NCI-H1092 treated with DMSO at 0.1 percent for 48 hours (cell line): ENCODE results near the gene PEMT.

Experiments
- DNase-seq: peaks from one replicate; lab custom pipeline; 2025; lab: John Stamatoyannopoulos, UW

PEMT gene

GRCh38 chr17:17570798-17571716, 20.5 kb downstream of the PEMT start:
- DNase-seq: peak; percentile 59

GRCh38 chr17:17570140-17570797, 21.2 kb downstream of the PEMT start:
- peak; percentile 47 for DNase-seq

GRCh38 chr17:17569691-17570090, 21.8 kb downstream of the PEMT start:
- no peak for DNase-seq

GRCh38 chr17:17568772-17569195, 22.7 kb downstream of the PEMT start:
- peak; percentile 20 for DNase-seq

- peak; percentile 84 for DNase-seq
Measured at GRCh38 chr17:17567631-17568030, 23.9 kb downstream of the PEMT start.

GRCh38 chr17:17566896-17567513, 24.5 kb downstream of the PEMT start:
- DNase-seq: peak; percentile 24

- DNase-seq: no peak
Measured at GRCh38 chr17:17565471-17566339, 25.8 kb downstream of the PEMT start.

GRCh38 chr17:17564896-17565295, 26.6 kb downstream of the PEMT start:
- no peak for DNase-seq

- DNase-seq: no peak
Measured at GRCh38 chr17:17564323-17564722, 27.2 kb downstream of the PEMT start.

- DNase-seq: no peak
Measured at GRCh38 chr17:17563530-17563929, 28.0 kb downstream of the PEMT start.

GRCh38 chr17:17562146-17562511, 29.4 kb downstream of the PEMT start:
- DNase-seq: no peak

GRCh38 chr17:17561408-17562145, 29.9 kb downstream of the PEMT start:
- no peak for DNase-seq

GRCh38 chr17:17560975-17561374, 30.5 kb downstream of the PEMT start:
- DNase-seq: no peak

GRCh38 chr17:17560167-17560566, 31.3 kb downstream of the PEMT start:
- DNase-seq: no peak

- DNase-seq: no peak
Measured at GRCh38 chr17:17559164-17559563, 32.3 kb downstream of the PEMT start.

GRCh38 chr17:17558431-17558830, 33.1 kb downstream of the PEMT start:
- DNase-seq: no peak

GRCh38 chr17:17557796-17558195, 33.7 kb downstream of the PEMT start:
- DNase-seq: no peak

- no peak for DNase-seq
Measured at GRCh38 chr17:17556671-17557070, 34.8 kb downstream of the PEMT start.

- no peak for DNase-seq
Measured at GRCh38 chr17:17555906-17556305, 35.6 kb downstream of the PEMT start.

- DNase-seq: no peak
Measured at GRCh38 chr17:17555151-17555550, 36.4 kb downstream of the PEMT start.

GRCh38 chr17:17554266-17554665, 37.2 kb downstream of the PEMT start:
- DNase-seq: no peak
